Measurements from ENCODE around the gene OR6B2. TPM values are rescaled to one million over a fixed set of nuclear protein-coding genes. Genes with fewer than 3 reads are reported as not detected.

Gene OR6B2
- total RNA-seq, 2 experiments from 2014 or later = not detected

DNA sequence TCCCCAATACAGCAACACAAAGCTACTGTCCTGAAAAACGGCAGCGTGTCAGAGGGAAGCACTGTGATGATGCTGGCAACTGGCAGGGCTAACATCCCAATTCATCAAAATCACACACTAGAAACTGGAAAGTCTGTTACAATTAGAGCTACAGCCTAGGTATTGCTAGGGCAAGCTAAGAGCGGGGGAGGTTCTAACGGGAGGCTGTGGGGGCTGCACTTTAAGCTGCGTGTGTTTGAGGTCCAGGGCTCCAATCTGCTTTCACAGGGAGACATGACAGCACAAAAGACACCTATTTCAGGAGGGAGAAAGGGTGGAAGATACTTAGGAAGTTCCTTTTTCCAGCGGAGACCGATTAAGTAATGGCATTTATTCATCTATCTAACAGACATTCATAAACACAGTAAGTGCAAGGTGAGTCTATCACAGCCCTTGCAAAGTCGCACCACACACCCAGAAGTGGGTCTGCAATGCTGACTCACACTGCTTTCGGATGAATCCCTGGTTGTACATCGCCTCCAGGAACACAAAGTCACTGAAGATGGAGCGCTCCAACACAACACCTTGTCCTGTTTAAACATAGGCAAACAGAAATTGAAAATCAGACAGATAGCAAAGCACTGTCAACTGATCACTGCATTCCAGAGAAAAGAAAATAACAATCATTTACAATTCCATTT lies 12.0 kb downstream of the OR6B2 start:
- Mint-ChIP-seq H3K4me3 (no peak overlapping the region), H3K36me3 (ENCODE audit: low read depth) (peaks cover 53% of the 10 kb centered on the region), H3K9me3 (no peaks in the 10 kb centered on the region), H3K27me3 (no peaks in the 10 kb centered on the region), H3K4me1 (ENCODE audit: low read depth) (peaks cover 7% of the 10 kb centered on the region), H3K27ac (no peak overlapping the region)
- DNase-seq (no peak), ATAC-seq (no peak)
- intact Hi-C loops (cut with micrococcal nuclease) = no loop called here
- POLR2A ChIA-PET = interaction anchor here (0.7 kb wide), 1 partner anchor 18 kb away, joined by 3 read pairs; no protein-coding TSS in a partner anchor
- TF ChIP-seq, protein P1, sequence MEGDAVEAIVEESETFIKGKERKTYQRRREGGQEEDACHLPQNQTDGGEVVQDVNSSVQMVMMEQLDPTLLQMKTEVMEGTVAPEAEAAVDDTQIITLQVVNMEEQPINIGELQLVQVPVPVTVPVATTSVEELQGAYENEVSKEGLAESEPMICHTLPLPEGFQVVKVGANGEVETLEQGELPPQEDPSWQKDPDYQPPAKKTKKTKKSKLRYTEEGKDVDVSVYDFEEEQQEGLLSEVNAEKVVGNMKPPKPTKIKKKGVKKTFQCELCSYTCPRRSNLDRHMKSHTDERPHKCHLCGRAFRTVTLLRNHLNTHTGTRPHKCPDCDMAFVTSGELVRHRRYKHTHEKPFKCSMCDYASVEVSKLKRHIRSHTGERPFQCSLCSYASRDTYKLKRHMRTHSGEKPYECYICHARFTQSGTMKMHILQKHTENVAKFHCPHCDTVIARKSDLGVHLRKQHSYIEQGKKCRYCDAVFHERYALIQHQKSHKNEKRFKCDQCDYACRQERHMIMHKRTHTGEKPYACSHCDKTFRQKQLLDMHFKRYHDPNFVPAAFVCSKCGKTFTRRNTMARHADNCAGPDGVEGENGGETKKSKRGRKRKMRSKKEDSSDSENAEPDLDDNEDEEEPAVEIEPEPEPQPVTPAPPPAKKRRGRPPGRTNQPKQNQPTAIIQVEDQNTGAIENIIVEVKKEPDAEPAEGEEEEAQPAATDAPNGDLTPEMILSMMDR (IDR thresholded peaks at IDR 0.05) = no peak
- CTCF ChIA-PET = interaction anchor here (1.3 kb wide), 1 partner anchor 125 kb away, joined by 3 read pairs; no protein-coding TSS in a partner anchor

DNA sequence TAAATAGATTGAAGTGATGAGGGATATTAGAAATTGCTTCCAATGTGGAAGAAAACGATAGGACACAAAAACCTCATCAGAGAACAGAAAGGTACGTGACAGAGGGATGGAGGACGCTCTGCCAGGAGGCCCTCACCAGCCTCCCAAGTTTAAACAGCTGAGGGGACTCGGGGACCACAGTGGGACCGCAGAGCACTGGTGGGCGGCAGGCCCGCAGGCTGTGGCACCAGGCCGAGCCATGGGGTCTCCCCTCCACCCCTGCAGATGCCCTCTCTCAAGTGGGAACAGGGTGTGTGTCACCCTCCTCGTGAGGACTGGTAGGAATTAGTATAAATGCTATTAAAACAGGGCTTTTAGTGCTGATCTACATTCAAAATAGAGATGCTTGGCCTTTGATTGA lies 15.9 kb downstream of the OR6B2 start:
- Mint-ChIP-seq H3K4me3 (no peak overlapping the region), H3K36me3 (ENCODE audit: low read depth) (peaks cover 64% of the 10 kb centered on the region), H3K9me3 (no peaks in the 10 kb centered on the region), H3K27ac (no peak overlapping the region), H3K27me3 (no peaks in the 10 kb centered on the region), H3K4me1 (ENCODE audit: low read depth) (peaks cover 2% of the 10 kb centered on the region)
- intact Hi-C loops (cut with micrococcal nuclease) = no loop called here
- ChIA-PET CTCF (interaction anchor here (1.2 to 1.8 kb wide), 2 partner anchors 23 to 130 kb away, joined by 3 to 5 read pairs; no protein-coding TSS in a partner anchor), POLR2A (interaction anchor here (1.8 kb wide), 1 partner anchor 11 kb away, joined by 7 read pairs; the partner anchor contains the start of gene NDUFA10)
- TF ChIP-seq, protein P1 (IDR thresholded peaks at IDR 0.05) = no peak
- ATAC-seq (no peak), DNase-seq (no peak)

DNA sequence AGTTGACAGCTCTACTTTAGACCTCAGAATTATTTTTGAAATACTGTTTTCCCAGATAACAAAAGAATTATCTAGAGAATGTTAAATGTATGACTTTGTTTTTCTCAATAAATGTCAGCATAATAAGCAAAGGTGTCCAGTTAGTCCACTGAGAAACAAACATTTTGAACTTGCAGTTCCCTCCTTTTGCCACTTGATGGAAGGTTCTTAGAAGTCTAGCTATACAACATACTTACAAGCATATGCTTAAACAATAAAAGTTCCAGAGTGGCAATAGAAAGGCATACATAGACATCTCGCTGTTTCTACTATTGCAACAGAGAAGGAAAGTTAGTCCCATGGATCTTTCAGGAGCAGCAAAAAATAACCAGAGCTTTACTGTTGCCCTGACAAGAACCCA lies 16.9 kb downstream of the OR6B2 start:
- no peak overlapping the region for H3K27ac Mint-ChIP-seq
- POLR2A ChIA-PET = interaction anchor here (0.6 to 1.9 kb wide), 3 partner anchors 8 to 12 kb away, joined by 3 to 6 read pairs (median 3); partner anchors contain the start of gene NDUFA10
- H3K9me3 Mint-ChIP-seq = no peaks in the 10 kb centered on the region
- no peaks in the 10 kb centered on the region for H3K27me3 Mint-ChIP-seq
- DNase-seq (no peak), ATAC-seq (no peak)
- CTCF ChIA-PET = interaction anchor here (0.6 to 3.1 kb wide), 8 partner anchors 8 to 574 kb away, joined by 3 to 10 read pairs (median 3); partner anchors contain the start of gene NDUFA10
- H3K36me3 Mint-ChIP-seq (ENCODE audit: low read depth) = peaks cover 62% of the 10 kb centered on the region
- TF ChIP-seq, protein P1 (IDR thresholded peaks at IDR 0.05) = no peak
- H3K4me3 Mint-ChIP-seq = no peak overlapping the region
- intact Hi-C loops (cut with micrococcal nuclease) = no loop called here
- peaks cover 2% of the 10 kb centered on the region for H3K4me1 Mint-ChIP-seq (ENCODE audit: low read depth)

DNA sequence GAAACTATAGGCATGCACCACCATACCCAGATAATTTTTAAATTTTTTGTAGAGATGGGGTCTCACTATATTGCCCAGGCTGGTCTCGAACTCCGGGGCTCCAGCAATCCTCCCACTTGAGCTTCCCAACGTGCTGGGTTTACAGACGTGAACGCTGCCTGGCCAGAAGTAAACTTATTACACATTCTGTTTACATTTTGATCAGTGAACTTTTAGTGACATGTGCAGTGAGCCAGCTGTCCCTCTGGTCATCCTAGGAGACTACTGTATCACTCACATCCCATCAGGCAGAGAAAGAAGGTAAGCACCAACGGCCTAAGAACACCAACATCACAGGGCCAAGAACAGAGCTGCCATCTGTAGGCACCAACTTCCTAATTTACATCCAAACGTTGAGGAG lies 27.2 kb downstream of the OR6B2 start:
- H3K36me3 Mint-ChIP-seq (ENCODE audit: low read depth) = peaks cover 33% of the 10 kb centered on the region

More for the DNA sequence above, 27.2 kb downstream of the OR6B2 start:
- ATAC-seq (no peak), DNase-seq (no peak)
- CTCF ChIA-PET = interaction anchor here (1.0 to 2.3 kb wide), 2 partner anchors 11 to 19 kb away, joined by 3 to 7 read pairs; no protein-coding TSS in a partner anchor
- intact Hi-C loops (cut with micrococcal nuclease) = no loop called here
- POLR2A ChIA-PET = interaction anchor here (0.7 to 1.2 kb wide), 2 partner anchors 10 to 11 kb away, joined by 3 read pairs; no protein-coding TSS in a partner anchor
- TF ChIP-seq, protein P1 (IDR thresholded peaks at IDR 0.05) = no peak
- Mint-ChIP-seq H3K4me3 (no peak overlapping the region), H3K27ac (no peak overlapping the region), H3K27me3 (no peaks in the 10 kb centered on the region), H3K9me3 (no peaks in the 10 kb centered on the region), H3K4me1 (ENCODE audit: low read depth) (no peaks in the 10 kb centered on the region)
